ENCODE data around the gene ASIC2.

ASIC2 gene

DNA sequence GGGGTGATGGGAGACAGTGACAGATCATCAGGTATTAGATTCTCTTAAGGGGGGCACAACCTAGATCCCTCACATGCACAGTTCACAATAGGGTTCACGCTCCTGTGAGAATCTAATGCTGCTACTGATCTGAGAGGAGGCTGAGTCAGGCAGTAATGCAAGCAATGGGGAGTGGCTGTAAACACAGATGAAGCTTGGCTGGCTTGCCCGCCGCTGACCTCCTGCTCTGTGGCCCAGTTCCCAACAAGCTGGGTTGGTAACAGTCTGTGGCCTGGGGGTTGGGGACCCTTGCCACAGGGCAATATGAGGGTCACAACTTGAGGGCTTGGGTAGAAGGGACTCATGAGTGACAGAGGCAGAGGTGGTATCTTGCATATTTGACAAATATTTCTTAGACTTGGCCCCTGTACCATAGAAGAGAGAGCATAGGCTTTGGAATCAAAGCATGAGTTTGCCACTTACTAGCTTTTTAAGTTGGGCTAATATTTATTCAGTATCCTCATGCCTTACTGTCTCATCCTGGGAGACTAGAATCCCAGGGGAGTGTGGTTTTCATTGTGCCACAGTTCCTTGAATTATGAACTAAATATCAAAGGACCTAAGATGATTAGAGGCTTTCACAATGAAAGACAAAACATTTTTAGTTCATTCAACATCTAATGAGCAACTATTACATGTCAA lies 168.1 kb downstream of the ASIC2 start:
- H3K36me3 ChIP-seq (ENCODE audit: control insufficient read depth in 2 of 2, insufficient read depth in 1 of 2, low read length in 2 of 2), result no peaks in the 10 kb centered on the region
- CTCF ChIA-PET, result interaction anchor here (0.6 kb wide), 1 partner anchor 65 kb away, joined by 3 read pairs; no protein-coding TSS in a partner anchor
- H3K27ac ChIP-seq (ENCODE audit: extremely low read depth, low read depth, low read length), result no peak overlapping the region
- no peak overlapping the region for H3K4me3 ChIP-seq (ENCODE audit: low read depth, low read length)
- no peaks in the 10 kb centered on the region for H3K4me1 ChIP-seq (ENCODE audit: control insufficient read depth, insufficient read depth, low read length)
- POLR2A ChIA-PET, result interaction anchor here (0.6 kb wide), 1 partner anchor 1871 kb away, joined by 8 read pairs; no protein-coding TSS in a partner anchor
- H3K9me3 ChIP-seq (ENCODE audit: control insufficient read depth, insufficient read depth, low read depth, low read length), result no peaks in the 10 kb centered on the region
- TF ChIP-seq ZNF747 (tag by site-specific recombination; IDR thresholded peaks at IDR 0.05) (no peak), ZBTB6 (tag by site-specific recombination; IDR thresholded peaks at IDR 0.05) (no peak), ZNF785 (tag by site-specific recombination; IDR thresholded peaks at IDR 0.05) (no peak), ZNF366 (tag by site-specific recombination; conservative IDR thresholded peaks at IDR 0.05) (no peak), ZNF404 (tag by site-specific recombination; IDR thresholded peaks at IDR 0.05) (no peak), ZIC2 (tag by site-specific recombination; IDR thresholded peaks at IDR 0.05) (no peak), ZNF416 (tag by site-specific recombination; IDR thresholded peaks at IDR 0.05) (no peak), YY2 (tag by site-specific recombination; IDR thresholded peaks at IDR 0.05) (no peak), ZFP37 (tag by site-specific recombination; IDR thresholded peaks at IDR 0.05) (no peak), GLI2 (tag by site-specific recombination; IDR thresholded peaks at IDR 0.05; ENCODE audit: borderline replicate concordance, low read depth) (no peak), KLF1 (tag by site-specific recombination; IDR thresholded peaks at IDR 0.05) (no peak), ZNF623 (tag by site-specific recombination; IDR thresholded peaks at IDR 0.05) (no peak), ZNF16 (tag by site-specific recombination; IDR thresholded peaks at IDR 0.05; ENCODE audit: low read depth) (no peak), OSR2 (tag by site-specific recombination; IDR thresholded peaks at IDR 0.05) (no peak), ZNF561 (tag by site-specific recombination; IDR thresholded peaks at IDR 0.05; ENCODE audit: borderline replicate concordance) (no peak), ZEB2 (tag by site-specific recombination; IDR thresholded peaks at IDR 0.05) (no peak), ZNF174 (tag by site-specific recombination; IDR thresholded peaks at IDR 0.05) (no peak), ZNF341 (tag by site-specific recombination; IDR thresholded peaks at IDR 0.05; ENCODE audit: low read depth) (no peak)

DNA sequence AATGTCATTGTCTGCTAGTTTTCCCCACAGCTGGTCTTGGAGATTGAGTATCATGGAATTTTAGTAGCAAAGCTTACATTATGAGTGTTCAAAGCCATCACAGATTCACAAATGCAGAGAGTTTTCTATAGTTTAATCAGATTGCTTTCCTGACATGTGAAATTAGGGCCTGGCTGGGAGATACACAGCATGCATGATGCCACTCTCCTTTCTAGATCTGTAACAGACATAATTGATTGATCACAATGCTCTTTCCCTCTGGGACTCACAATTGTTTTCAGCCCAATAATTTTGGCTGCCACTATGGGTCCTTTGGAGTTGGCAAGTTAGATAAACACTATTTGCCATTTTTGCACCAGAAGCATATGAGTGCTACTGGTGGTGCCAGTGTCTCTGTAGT lies 168.9 kb downstream of the ASIC2 start:
- H3K27ac ChIP-seq (ENCODE audit: extremely low read depth, low read depth, low read length), result no peak overlapping the region
- TF ChIP-seq ZBTB1 (tag by site-specific recombination; IDR thresholded peaks at IDR 0.05) (no peak), TSHZ1 (tag by site-specific recombination; IDR thresholded peaks at IDR 0.05; ENCODE audit: borderline replicate concordance) (no peak), ZNF747 (tag by site-specific recombination; IDR thresholded peaks at IDR 0.05) (no peak), PRDM1 (tag by site-specific recombination; IDR thresholded peaks at IDR 0.05) (no peak), ZBTB21 (tag by site-specific recombination; IDR thresholded peaks at IDR 0.05) (no peak), ZNF580 (tag by site-specific recombination; IDR thresholded peaks at IDR 0.05) (no peak), ZNF132 (tag by site-specific recombination; IDR thresholded peaks at IDR 0.05; ENCODE audit: borderline replicate concordance) (no peak), ZNF202 (tag by site-specific recombination; IDR thresholded peaks at IDR 0.05; ENCODE audit: borderline replicate concordance) (no peak), ZNF621 (tag by site-specific recombination; IDR thresholded peaks at IDR 0.05) (no peak), ZNF354C (tag by site-specific recombination; IDR thresholded peaks at IDR 0.05; ENCODE audit: borderline replicate concordance, low read depth) (no peak), ZNF239 (tag by site-specific recombination; IDR thresholded peaks at IDR 0.05) (no peak)
- TF ChIP-seq, protein P1, sequence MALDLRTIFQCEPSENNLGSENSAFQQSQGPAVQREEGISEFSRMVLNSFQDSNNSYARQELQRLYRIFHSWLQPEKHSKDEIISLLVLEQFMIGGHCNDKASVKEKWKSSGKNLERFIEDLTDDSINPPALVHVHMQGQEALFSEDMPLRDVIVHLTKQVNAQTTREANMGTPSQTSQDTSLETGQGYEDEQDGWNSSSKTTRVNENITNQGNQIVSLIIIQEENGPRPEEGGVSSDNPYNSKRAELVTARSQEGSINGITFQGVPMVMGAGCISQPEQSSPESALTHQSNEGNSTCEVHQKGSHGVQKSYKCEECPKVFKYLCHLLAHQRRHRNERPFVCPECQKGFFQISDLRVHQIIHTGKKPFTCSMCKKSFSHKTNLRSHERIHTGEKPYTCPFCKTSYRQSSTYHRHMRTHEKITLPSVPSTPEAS (tag by site-specific recombination; IDR thresholded peaks at IDR 0.05), result no peak
- TF ChIP-seq, protein P2, sequence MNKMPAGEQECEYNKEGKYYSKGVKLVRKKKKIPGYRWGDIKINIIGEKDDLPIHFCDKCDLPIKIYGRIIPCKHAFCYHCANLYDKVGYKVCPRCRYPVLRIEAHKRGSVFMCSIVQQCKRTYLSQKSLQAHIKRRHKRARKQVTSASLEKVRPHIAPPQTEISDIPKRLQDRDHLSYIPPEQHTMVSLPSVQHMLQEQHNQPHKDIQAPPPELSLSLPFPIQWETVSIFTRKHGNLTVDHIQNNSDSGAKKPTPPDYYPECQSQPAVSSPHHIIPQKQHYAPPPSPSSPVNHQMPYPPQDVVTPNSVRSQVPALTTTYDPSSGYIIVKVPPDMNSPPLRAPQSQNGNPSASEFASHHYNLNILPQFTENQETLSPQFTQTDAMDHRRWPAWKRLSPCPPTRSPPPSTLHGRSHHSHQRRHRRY (tag by site-specific recombination; IDR thresholded peaks at IDR 0.05), result no peak
- no peaks in the 10 kb centered on the region for H3K9me3 ChIP-seq (ENCODE audit: control insufficient read depth, insufficient read depth, low read depth, low read length)
- ChIA-PET POLR2A (no interaction called here), CTCF (no interaction called here)
- no peak overlapping the region for H3K4me3 ChIP-seq (ENCODE audit: low read depth, low read length)
- H3K4me1 ChIP-seq (ENCODE audit: control insufficient read depth, insufficient read depth, low read length), result no peaks in the 10 kb centered on the region
- H3K36me3 ChIP-seq (ENCODE audit: control insufficient read depth in 2 of 2, insufficient read depth in 1 of 2, low read length in 2 of 2), result no peaks in the 10 kb centered on the region
